Prostate gland (tissue), 2 donors: Measurements from ENCODE around the gene AUTS2. TPM values are rescaled to one million over a fixed set of nuclear protein-coding genes. Genes with fewer than 3 reads are reported as not detected.
A peak's percentile ranks its signal among the peaks of the same experiment; 100 is the strongest.

ENCODE experiments used
- DNase-seq: peaks from one replicate; pipeline ENCODE4 v3.0.0-alpha.2; 2019; ENCODE audit warnings: low spot score
- H3K27ac ChIP-seq, 2 donors: fragments of 200-600 bp; sonication (generic); 2 replicates each; pipeline ENCODE4 v1.5.1; 2017 to 2019
- H3K27me3 ChIP-seq: fragments of 200-600 bp; sonication (generic); replicated peaks from 2 replicates; pipeline ENCODE4 v1.5.1; 2019; ENCODE audit not compliant: insufficient read depth
- H3K36me3 ChIP-seq, 2 donors: fragments of 200-600 bp; sonication (generic); 1 replicate in 1 of 2; 2 replicates in 1 of 2; pipeline versions ENCODE4 v1.5.1 to v1.8.1; 2017 to 2019
- H3K4me1 ChIP-seq: fragments of 200-600 bp; sonication (generic); replicated peaks from 2 replicates; pipeline ENCODE4 v1.5.1; 2019
- H3K4me3 ChIP-seq, 2 donors: fragments of 200-600 bp; sonication (generic); 2 replicates each; pipeline ENCODE4 v1.5.1; 2017 to 2019
- H3K9me3 ChIP-seq: fragments of 200-600 bp; sonication (generic); 2 replicates; pipeline ENCODE4 v1.5.1; 2017
- CTCF ChIP-seq, 4 experiments: fragments of 200-600 bp in 2 of 4; fragments of 450-650 bp in 2 of 4; sonication (generic) in 2 of 4; IDR thresholded peaks; 1 replicate in 3 of 4; 2 replicates in 1 of 4; pipeline ENCODE4 v1.5.1; 2016 to 2019; ENCODE audit warnings: antibody characterized with exemption in 4 of 4, mild to moderate bottlenecking in 2 of 4, moderate library complexity in 2 of 4
- POLR2A ChIP-seq: fragments of 450-650 bp; IDR thresholded peaks from one replicate; pipeline ENCODE4 v1.6.1; 2016; ENCODE audit warnings: antibody characterized with exemption, mild to moderate bottlenecking
- POLR2AphosphoS5 ChIP-seq: sonication (generic); formaldehyde crosslinking; IDR thresholded peaks from one replicate; pipeline ENCODE4 v1.6.1; 2017; ENCODE audit warnings: antibody characterized with exemption
- WGBS: methylation state at CpG from one replicate; pipeline ENCODE4 v1.1.5; 2018; 5-methylcytosine and 5-hydroxymethylcytosine counted together
- intact Hi-C: fragments of 100-400 bp; cut with DNase I; formaldehyde crosslinking; loops from one replicate; pipeline ENCODE4 v1.14.2; 2022
- total RNA-seq, 2 donors: library from RNA; depleted of rRNA; stranded (reverse); fragments of >200 nt; gene quantifications; one replicate each; pipeline ENCODE4 v1.1.0, GENCODE V29; 2016

Gene AUTS2
- total RNA-seq, 2 donors from 2014 or later, result 25.0 to 55.2 TPM

GRCh38 chr7:70182521-70182920, 584.2 kb downstream of the AUTS2 start:
- 88% methylated on average over 4 of the region's 4 CpGs for WGBS

GRCh38 chr7:70183278-70183677, 585.0 kb downstream of the AUTS2 start:
- Histone ChIP-seq H3K27ac (no peak overlapping the region), H3K4me3 (no peak overlapping the region), H3K36me3 (no peaks in the 10 kb centered on the region), H3K4me1 (no peaks in the 10 kb centered on the region), H3K27me3 (no peaks in the 10 kb centered on the region), H3K9me3 (no peaks in the 10 kb centered on the region)
- TF ChIP-seq CTCF (IDR thresholded peaks at IDR 0.05) (no peak), POLR2AphosphoS5 (no peak), POLR2A (no peak)
- WGBS, result 82% methylated on average over 6 of the region's 6 CpGs
- intact Hi-C loops, result no loop called here
- no peak for DNase-seq

More at GRCh38 chr7:70182521-70182920, 584.2 kb downstream of the AUTS2 start:
- Histone ChIP-seq H3K36me3 (no peaks in the 10 kb centered on the region), H3K4me3 (no peak overlapping the region), H3K4me1 (no peaks in the 10 kb centered on the region), H3K27me3 (no peaks in the 10 kb centered on the region), H3K9me3 (no peaks in the 10 kb centered on the region), H3K27ac (no peak overlapping the region)
- TF ChIP-seq POLR2AphosphoS5 (no peak), CTCF (IDR thresholded peaks at IDR 0.05) (no peak), POLR2A (no peak)
- intact Hi-C loops, result no loop called here
- DNase-seq, result no peak

- Histone ChIP-seq H3K9me3 (no peaks in the 10 kb centered on the region), H3K27me3 (no peaks in the 10 kb centered on the region), H3K27ac (no peak overlapping the region), H3K4me3 (no peak overlapping the region), H3K36me3 (no peaks in the 10 kb centered on the region), H3K4me1 (no peaks in the 10 kb centered on the region)
- intact Hi-C loops, result no loop called here
- DNase-seq, result no peak
- TF ChIP-seq CTCF (IDR thresholded peaks at IDR 0.05) (no peak), POLR2A (no peak), POLR2AphosphoS5 (no peak)
- 96% methylated on average over 4 of the region's 4 CpGs for WGBS
These were observed 590.8 kb downstream of the AUTS2 start for GRCh38 chr7:70188901-70189650.

GRCh38 chr7:70189776-70190175, 591.5 kb downstream of the AUTS2 start:
- DNase-seq, result no peak
- intact Hi-C loops, result no loop called here
- Histone ChIP-seq H3K4me3 (no peak overlapping the region), H3K36me3 (no peaks in the 10 kb centered on the region), H3K27me3 (no peaks in the 10 kb centered on the region), H3K9me3 (no peaks in the 10 kb centered on the region), H3K4me1 (no peaks in the 10 kb centered on the region), H3K27ac (no peak overlapping the region)
- TF ChIP-seq POLR2AphosphoS5 (peak; percentile 43), POLR2A (no peak)
- WGBS, result 65% methylated on average over 4 of the region's 4 CpGs

GRCh38 chr7:70190281-70190680, 592.0 kb downstream of the AUTS2 start:
- intact Hi-C loops, result no loop called here
- no peak for DNase-seq
- Histone ChIP-seq H3K9me3 (no peaks in the 10 kb centered on the region), H3K27me3 (no peaks in the 10 kb centered on the region), H3K4me1 (no peaks in the 10 kb centered on the region), H3K27ac (no peak overlapping the region), H3K36me3 (no peaks in the 10 kb centered on the region), H3K4me3 (no peak overlapping the region)
- no peak for TF ChIP-seq POLR2AphosphoS5
- TF ChIP-seq CTCF (IDR thresholded peaks at IDR 0.05), result no peak
- no peak for TF ChIP-seq POLR2A
- 89% methylated on average over 4 of the region's 4 CpGs for WGBS
